Measurements from ENCODE around the gene MAN1C1.

Gene MAN1C1

GRCh38 chr1:25714372-25714931 is 97.9 kb downstream of the MAN1C1 start:
- Histone ChIP-seq H3K27me3 (ENCODE audit: control insufficient read depth, insufficient read depth, low read length) (no peaks in the 10 kb centered on the region), H3K79me2 (no peaks in the 10 kb centered on the region), H3K4me2 (ENCODE audit: low read length) (no peak overlapping the region), H3K9ac (no peak overlapping the region), H3K4me1 (peaks cover 2% of the 10 kb centered on the region), H3K4me3 (ENCODE audit: low read depth, low read length) (no peak overlapping the region), H3K27ac (no peak overlapping the region), H3K9me3 (ENCODE audit: control insufficient read depth, low read length) (no peaks in the 10 kb centered on the region), H3K36me3 (ENCODE audit: control insufficient read depth, insufficient read depth, low read length) (no peaks in the 10 kb centered on the region), H2AFZ (no peak overlapping the region)
- no peak for TF ChIP-seq CTCF (IDR thresholded peaks at IDR 0.05)

DNA sequence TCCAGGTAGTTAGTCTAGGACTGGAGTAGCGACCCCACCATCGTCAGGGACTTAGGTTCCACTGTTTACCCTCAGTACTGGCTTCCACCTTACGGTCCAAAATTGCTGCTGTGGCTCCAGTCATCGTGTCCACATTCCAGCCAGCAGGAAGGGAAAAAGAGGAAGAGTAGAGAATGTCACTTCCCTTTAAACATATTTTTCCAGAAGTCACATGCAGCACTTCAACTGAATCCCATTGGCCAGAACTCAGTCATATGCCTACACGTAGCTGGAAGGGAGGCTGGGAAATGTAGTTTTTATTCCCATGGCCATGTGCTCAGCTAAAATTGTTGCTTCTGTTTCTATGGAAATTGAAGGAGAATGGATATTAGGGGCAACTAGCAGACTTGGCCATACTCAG is 99.3 kb downstream of the MAN1C1 start:
- Histone ChIP-seq H3K4me1 (peaks cover 2% of the 10 kb centered on the region), H3K79me2 (no peaks in the 10 kb centered on the region), H3K27me3 (ENCODE audit: control insufficient read depth, insufficient read depth, low read length) (no peaks in the 10 kb centered on the region), H3K9ac (no peak overlapping the region), H2AFZ (no peak overlapping the region), H3K4me3 (ENCODE audit: low read depth, low read length) (no peak overlapping the region), H3K36me3 (ENCODE audit: control insufficient read depth, insufficient read depth, low read length) (no peaks in the 10 kb centered on the region), H3K27ac (no peak overlapping the region), H3K9me3 (ENCODE audit: control insufficient read depth, low read length) (no peaks in the 10 kb centered on the region), H3K4me2 (ENCODE audit: low read length) (no peak overlapping the region)
- no peak for TF ChIP-seq CTCF (IDR thresholded peaks at IDR 0.05)

GRCh38 chr1:25716320-25716719 is 99.7 kb downstream of the MAN1C1 start:
- Histone ChIP-seq H2AFZ (no peak overlapping the region), H3K9ac (no peak overlapping the region), H3K27me3 (ENCODE audit: control insufficient read depth, insufficient read depth, low read length) (no peaks in the 10 kb centered on the region), H3K4me2 (ENCODE audit: low read length) (no peak overlapping the region), H3K4me1 (peaks cover 2% of the 10 kb centered on the region), H3K79me2 (no peaks in the 10 kb centered on the region), H3K9me3 (ENCODE audit: control insufficient read depth, low read length) (no peaks in the 10 kb centered on the region), H3K27ac (no peak overlapping the region), H3K36me3 (ENCODE audit: control insufficient read depth, insufficient read depth, low read length) (no peaks in the 10 kb centered on the region), H3K4me3 (ENCODE audit: low read depth, low read length) (no peak overlapping the region)
- no peak for TF ChIP-seq CTCF (IDR thresholded peaks at IDR 0.05)

DNA sequence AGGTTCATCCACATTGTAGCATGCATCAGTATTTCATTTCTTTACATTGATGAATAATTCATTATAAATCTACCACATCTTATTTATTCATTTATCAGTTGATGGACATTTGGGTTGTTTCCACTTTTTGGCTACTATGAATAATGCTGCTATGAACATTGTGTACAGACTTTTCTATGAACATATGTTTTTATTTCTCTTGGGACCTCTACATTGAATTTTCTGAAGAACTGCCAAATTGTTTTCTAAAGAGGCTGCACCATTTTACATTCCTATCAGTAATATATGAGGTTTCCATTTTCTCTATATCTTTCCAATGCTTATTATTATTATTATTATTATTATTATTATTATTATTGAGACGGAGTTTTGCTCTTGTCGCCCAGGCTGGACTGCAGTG is 102.1 kb downstream of the MAN1C1 start:
- no peaks in the 10 kb centered on the region for H3K9me3 ChIP-seq (ENCODE audit: control insufficient read depth, low read length)

More for the DNA sequence above, 102.1 kb downstream of the MAN1C1 start:
- H2AFZ ChIP-seq, result no peak overlapping the region
- no peak overlapping the region for H3K4me2 ChIP-seq (ENCODE audit: low read length)
- TF ChIP-seq CTCF (IDR thresholded peaks at IDR 0.05), result no peak
- no peak overlapping the region for H3K9ac ChIP-seq
- no peaks in the 10 kb centered on the region for H3K79me2 ChIP-seq
- no peak overlapping the region for H3K27ac ChIP-seq
- no peaks in the 10 kb centered on the region for H3K36me3 ChIP-seq (ENCODE audit: control insufficient read depth, insufficient read depth, low read length)
- H3K4me1 ChIP-seq, result peaks cover 2% of the 10 kb centered on the region
- H3K4me3 ChIP-seq (ENCODE audit: low read depth, low read length), result no peak overlapping the region
- no peaks in the 10 kb centered on the region for H3K27me3 ChIP-seq (ENCODE audit: control insufficient read depth, insufficient read depth, low read length)

Data from parathyroid adenoma (tissue), 2 donors.